Measurements from ENCODE around the gene MEI1.
A peak's percentile ranks its signal among the peaks of the same experiment; 100 is the strongest.

Gene MEI1

DNA sequence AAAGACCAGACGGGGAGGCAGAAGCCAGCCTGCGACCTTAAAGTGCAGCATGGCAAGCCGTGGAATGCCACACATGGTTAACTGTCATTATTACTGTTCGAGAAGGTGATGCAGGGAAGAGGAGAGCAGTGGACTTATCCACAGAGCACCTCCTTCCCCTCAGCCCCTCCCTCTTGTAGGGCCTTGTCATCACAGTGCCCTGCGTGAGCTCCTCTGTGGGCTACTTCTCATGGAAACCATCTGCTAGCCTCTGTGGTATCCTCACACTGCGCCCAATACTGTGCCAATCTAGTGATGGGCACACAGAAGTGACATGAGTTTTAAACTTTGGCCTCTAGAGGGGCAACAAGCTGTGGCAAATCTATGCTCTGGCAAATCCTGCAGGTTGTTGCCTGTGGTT, 83.0 kb downstream of the MEI1 start:
- peak; percentile 11 for DNase-seq (ENCODE audit: low read depth)

DNA sequence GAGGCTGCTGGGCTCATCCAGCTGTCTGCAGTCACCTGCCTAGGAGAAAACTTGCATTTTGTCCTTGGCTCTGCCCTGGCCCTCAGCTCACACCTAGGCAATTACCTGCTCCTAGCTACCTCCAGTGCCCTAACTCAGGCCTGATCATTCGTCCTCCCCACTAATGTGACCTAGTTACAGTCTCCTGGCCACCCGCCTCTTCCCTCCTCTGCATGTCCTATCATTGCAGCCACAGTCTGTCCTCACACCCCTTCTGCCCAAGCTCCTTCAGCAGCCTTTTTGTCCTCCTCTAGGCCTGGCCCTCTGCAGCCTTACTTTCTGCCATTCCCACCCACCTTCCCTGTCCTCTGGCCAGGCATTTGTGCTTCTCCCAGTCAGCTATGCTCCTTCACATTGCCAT, 83.4 kb downstream of the MEI1 start:
- no peak for DNase-seq (ENCODE audit: low read depth)

DNA sequence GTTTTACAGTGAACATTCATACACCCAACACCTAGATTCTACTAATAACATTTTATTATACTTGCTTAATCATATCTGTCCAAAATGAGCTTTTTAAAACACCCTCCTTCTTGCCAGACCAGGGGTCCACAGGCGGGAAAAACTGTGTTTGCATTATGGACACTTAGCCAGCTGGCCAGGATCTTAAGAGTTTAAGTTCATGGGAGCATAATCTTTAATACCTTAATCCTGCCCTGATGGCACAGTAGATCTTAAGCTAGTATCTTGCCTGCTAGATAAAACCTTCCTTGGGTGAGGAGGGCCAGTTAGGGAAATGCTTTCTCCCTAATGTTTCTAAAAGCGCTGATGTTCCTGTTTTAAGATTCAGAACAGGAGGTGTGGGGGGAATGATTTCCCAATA, 88.0 kb downstream of the MEI1 start:
- no peak for DNase-seq (ENCODE audit: low read depth)

DNA sequence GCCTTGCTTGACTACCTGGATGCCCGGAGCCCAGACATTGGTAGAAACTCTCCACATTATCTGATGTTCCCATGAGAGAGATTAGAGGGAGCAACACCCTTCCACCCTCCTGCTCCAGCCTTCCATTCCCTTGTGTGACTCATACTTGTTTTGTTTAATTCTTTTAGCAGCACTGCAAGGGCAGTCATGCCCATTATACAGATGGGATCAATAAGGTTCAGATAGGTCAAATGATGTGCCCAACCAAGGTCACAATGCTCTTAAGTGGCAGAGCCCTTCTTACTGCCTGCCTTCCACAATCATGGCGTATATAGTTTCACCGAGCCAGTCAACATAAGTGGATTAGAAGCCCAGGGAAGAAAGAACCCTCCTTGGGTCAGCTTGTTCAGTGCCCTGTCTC, 94.6 kb downstream of the MEI1 start:
- no peak for DNase-seq (ENCODE audit: low read depth)

DNA sequence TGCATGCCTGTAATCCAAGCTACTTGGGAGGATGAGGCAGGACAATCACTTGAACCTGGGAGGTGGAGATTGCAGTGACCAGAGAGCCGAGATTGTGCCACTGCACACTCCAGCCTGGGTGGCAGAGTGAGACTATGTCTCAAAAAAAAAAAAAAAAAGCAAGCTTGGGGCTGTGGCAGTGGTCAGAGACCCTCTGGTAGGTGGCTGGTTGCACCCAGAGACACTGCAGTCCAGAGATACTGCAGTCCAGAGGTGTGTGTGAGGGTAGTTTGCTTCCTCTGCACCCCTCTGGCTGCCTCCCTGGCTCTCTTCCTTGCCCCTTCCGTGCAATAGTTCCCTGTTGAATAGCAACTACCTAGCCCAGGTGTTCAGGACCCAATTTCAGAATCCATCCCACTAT, 99.4 kb downstream of the MEI1 start:
- no peak for DNase-seq (ENCODE audit: low read depth)

DNA sequence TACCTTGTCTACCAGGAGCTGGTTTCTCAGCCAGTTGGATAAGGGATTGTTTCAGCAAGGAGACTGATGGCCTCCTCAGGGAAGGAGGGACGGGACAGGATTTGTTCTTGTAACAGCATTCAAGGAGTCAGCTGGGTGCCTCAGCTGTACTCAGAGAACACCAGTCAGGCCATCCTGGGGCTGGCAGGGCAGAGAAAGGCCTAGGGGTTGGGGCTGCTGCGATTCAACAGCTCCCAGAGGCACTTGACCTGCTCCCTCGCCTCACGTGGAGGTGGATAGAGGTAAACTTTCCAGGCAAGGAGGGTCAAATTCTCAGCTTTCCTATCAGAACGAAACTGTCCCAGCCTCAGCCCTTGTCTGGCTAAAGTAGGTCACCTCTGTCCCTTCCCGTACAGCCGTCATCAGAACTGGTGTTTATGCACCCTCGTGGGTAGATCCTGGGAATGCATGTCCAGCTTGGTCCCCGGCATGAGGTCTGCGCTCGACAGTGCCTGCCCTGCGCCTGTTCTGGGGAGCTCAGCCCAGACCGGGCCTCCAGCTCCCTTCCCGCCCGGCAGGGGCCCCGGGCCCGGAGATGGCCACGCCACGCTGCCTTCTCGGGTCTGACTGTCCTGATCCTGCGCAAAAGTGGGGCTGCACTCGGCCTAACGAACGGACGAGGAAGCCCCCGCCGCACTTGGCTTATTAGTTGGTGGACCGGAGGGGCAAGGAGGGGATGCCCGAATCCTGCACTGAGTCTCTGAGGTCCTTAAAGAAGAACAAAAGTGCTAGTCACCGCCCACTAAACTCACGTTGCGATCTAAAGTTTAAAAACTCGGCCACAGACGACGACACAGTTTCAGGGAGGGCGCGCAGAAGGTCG, 100.4 kb downstream of the MEI1 start:
- DNase-seq (ENCODE audit: low read depth) = no peak

DNA sequence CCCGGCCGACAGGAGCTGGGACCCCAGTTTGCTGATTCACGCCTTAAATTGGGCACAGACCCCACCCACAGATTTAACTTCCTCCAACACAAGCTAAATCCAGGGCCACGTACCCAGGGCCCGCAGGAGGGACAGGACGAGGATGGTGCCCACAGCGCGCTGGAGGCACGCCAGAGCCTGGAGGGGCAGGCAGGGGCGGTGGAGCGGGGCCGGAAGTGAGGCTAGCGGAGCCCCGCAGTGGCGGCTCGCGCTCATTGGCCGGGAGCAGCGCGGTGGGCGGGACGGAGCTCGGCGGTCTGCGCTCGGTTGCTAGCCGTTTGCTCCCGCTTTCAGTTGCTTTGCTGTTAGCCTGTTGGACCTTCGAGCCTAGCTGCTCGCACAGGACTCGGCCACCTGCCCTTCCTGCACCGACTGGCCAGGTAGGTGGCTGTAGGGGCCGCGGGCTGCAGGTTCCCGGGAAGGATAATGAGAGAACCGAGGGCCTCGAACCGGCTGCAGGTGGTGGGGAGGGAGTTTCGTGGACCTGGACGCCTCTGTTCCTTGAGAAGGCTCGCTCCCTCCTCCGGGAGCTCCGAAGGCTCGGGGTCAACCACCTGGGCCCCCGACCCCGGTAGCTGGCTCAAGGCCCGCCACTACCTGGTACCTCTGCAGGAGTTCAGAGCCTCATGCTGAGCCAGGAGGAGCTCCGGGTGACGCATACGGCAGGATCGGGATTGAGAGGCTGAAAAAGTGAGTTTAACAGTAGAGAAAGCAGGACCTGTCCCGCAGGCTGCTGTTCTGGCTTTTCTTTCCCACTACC, 101.2 kb downstream of the MEI1 start, which contains the start of gene CCDC134:
Gene CCDC134, plus strand, starts transcription at position 332 of the 799 bp plus-strand sequence. CDS start 8,212 bp downstream, outside the sequence.
- peak; percentile 85 for DNase-seq (ENCODE audit: low read depth)

DNA sequence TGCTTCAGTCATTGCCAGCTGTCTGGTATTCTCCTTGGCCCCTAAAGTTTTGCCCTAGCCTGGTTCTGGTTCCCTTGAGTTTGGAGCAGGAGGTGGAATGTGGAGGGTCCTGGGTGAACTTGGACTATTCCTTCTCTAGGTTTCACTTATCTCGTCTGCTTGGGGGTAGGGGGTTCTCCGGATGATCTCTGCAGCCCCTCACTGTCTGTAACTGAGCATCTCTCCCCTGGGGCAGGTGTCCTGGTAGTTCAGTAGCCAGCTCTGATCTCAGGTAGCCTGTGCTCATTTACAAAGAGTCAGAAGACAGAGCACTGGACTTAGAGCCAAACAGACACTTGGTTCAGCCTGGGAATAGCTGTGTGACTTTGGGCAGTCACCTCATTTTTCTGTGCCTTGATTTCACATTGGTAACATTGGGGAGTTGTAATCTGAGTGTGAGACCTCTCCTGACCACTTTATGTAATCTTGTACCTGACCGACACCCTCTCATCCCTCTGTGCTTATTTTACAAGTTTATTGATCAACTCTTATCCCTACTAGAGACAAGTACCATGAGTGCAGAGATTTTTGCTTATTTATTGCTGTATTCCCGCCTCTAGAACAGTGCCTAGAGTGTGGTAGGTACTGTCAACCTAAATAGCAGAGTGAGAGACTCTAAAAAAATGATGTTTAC, 102.0 kb downstream of the MEI1 start:
- DNase-seq (ENCODE audit: low read depth) = no peak

DNA sequence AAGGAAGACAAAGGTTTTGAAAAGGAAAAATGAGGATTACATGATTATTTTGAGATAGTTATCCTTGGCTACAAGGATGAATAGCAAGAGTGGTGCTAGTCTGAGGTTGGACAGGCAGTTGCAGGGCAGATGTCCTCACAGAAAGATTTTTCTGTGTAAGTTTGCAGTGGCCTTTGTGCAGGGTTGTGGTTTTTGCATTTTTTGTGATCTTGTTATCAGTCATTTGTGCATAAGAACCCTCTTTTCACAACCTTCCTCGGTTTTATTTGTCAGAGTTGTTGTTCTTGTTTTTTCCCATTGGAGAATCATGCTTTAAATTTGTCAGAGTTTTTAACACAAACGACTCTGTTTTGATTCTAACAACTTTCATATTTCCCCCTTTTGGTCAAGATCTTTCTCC, 102.6 kb downstream of the MEI1 start:
- no peak for DNase-seq (ENCODE audit: low read depth)

DNA sequence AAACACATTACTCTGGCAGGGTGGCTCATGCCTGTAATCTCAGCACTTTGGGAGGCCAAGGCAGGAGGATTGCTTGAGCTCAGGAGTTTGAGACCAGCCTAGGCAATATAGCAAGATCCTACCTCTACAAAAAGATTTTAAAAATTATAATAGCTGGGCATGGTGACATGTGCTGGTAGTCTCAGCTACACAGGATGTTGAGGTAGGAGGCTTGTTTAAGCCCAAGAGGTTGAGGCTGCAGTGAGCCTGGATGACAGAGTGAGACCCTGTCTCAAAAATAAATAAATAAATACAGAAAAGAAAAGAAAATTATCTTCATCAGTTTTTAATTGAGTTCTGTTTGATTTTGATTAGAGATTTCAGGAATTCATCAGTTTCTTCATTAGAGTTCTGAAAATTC, 106.3 kb downstream of the MEI1 start:
- DNase-seq (ENCODE audit: low read depth) = no peak

DNA sequence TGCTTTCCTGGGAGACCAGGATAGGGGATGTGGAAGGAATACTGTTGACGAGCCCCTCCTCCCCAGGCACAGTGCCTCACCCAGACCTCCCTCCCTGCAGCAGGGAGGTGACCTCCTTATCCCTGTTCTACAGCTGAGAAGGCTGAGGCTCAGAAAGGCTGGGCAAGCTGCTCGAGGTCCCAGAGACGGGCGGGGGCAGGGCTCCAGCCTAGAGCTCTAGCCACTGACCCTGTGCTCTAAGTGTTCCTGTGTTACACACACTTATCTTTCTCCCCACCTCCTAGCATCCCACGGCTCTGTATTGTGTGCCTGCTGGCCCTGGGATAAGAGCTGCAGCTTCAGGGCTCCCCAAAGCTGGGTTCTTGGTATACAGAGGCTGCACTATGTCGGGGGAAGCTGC, 109.1 kb downstream of the MEI1 start:
- DNase-seq (ENCODE audit: low read depth) = no peak

DNA sequence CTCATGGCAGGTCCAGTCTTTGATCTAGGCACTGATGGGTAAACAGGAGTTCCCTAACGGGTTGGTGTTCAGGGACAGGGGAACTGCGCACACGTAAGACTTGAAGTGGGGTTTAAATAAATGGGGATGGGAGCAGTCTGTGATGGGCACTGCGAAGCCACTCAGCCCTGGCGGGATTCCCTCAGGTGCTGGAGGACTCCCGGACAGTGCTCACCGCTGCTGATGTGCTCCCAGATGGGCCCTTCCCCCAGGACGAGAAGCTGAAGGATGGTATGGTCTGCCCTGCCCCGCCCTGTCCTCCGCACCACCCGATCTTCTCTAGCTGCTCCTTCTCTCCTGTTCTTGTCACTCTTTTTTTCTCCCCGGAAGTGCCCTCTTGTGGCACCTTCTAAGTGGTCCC, 110.7 kb downstream of the MEI1 start:
- no peak for DNase-seq (ENCODE audit: low read depth)

DNA sequence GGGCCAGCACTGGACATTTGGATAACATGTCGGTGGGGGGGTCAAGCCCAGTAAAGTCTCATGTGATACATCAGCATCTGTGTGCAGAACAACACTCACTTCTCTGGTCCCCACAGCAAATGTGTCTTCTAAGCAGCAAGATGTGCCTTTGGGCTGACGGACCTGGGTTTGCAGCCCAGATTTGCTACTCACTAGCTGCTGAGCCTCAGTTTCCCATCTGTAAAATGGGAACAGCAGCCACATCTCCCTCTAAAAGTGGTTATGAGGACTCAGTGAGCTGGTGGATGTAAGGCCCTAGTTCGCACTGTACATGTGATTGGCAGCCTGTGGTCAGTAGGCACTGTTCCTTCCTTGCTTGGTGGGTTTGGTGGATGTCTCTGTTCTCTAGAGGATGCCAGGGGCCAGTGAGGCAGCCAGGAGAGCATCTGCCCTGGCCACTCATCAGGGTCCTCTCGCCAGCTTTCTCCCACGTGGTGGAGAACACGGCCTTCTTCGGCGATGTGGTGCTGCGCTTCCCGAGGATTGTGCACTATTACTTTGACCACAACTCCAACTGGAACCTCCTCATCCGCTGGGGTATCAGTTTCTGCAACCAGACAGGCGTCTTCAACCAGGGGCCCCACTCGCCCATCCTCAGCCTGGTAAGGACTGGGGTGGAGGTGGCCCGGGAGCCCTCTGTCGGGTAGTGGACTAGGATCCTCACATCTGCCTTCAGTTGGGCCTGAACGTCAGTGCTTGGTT, 113.7 kb downstream of the MEI1 start:
- no peak for DNase-seq (ENCODE audit: low read depth)

DNA sequence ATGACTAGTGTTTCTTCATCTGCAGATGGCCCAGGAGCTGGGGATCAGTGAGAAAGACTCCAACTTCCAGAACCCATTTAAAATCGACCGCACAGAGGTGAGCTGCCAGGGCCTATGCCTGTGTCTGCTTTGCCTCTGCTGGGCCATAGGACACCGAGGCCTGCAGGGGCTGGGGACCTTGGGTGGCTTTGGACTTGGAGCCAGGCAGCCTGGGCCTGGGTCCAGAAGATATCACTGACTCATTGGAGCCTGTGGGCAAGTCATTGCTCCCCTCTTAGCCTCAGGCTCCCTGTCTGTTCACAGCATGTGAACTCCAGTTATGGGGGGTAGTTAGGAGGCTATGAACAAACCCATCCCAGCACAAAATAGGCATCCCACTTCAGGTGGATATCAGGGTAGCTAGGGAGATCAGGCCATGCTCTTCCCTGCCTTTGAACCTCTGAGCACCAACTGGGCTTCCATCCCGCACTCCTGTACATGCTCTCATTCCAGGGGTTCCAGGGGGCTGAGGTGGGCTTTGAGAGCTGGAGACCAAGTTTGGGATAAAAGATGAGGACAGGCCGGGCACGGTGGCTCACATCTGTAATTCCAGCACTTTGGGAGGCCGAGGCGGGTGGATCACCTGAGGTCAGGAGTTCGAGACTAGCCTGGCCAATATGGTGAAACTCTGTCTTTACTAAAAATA, 114.6 kb downstream of the MEI1 start:
- DNase-seq (ENCODE audit: low read depth) = no peak

DNA sequence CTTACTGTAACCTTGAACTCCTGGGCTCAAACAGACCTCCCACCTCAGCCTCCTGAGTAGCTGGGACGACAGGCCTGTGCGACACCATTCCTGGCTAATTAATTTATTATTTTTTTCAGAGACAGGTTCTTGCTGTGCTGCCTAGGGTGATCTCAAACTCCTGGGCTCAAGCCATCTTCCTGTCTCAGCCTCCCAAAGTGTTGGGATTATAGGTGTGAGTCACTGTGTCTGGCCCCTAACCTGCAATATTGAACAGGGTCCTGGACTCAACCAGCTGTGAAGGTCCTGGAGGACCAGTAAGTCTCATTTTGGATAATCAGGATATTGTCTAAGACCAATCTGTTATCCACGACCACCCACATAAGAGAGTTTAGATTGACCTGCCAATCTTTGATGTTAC, 116.4 kb downstream of the MEI1 start:
- DNase-seq (ENCODE audit: low read depth) = no peak

DNA sequence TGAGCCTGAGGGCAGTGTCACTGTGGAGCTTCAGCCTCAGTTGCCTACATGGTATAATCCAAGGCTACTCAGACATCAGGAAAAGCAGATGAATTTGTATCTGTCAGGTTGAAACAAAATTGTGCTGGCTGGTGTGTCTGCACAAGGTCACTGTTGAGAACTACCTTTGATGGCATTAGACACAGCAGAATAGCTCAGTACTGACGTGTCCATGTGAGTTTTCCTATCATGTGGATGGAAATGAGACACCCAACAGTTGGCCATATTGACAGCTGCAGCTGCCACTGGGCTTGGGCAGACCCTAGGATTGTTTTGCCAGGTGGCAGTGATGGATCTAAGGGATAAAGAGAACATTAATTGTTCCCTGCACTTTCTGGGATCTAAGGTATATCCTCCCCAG, 116.9 kb downstream of the MEI1 start:
- DNase-seq (ENCODE audit: low read depth) = no peak

DNA sequence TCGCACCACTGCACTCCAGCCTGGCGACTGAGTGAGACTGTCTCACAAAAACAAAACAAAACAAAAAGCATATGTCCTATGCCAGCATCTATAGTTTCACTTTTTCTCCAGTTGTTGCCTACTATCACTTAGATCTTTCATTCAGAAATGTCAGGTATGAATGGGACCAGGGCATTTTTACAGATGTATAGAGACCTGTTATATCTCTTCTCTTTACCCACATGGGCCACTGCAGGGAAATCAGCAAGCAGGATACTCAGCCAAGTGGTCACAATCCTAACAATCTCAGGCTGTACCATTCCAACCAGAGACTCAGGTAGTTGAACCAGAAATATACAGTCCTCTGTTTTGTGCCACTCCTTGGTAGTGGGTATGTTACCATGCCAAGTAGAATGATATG, 117.6 kb downstream of the MEI1 start:
- DNase-seq (ENCODE audit: low read depth) = no peak

DNA sequence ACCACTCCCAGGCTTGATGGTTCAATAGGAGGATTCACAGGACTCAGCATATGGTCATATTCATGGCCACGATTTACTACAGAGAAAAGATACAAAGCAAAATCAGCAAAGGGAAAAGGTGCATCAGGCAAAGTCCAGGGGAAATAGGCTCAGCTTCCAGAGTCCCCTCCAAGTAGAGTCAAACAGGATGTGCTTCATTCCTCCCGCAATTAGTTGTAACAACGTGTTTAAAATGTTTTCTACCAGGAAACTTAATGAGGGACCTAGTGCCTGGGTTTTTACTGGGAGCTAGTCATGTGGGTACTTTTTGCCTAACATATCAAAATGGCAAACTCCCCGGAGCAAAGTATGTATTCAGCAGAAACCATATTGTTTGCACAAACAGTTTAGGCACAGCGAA, 118.7 kb downstream of the MEI1 start:
- no peak for DNase-seq (ENCODE audit: low read depth)

DNA sequence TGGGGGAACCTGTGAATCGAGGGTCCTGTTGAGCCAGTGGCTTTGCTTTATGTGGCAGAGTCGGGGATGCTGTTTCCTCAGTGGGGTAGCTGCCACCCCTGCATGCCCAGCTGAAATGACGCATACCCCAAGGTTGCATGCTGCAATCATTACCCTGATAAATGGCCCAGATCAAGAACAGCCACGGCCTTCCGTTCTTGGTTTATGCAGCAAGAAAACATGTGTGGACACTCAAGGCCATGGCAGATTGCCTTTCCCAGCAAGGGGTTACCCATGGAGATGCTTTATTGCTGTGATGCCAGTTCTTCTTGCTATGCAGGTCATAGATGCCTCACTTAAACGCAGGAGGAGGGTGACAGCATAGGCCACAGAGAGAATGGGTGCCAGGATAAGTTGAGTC, 119.3 kb downstream of the MEI1 start:
- no peak for DNase-seq (ENCODE audit: low read depth)

DNA sequence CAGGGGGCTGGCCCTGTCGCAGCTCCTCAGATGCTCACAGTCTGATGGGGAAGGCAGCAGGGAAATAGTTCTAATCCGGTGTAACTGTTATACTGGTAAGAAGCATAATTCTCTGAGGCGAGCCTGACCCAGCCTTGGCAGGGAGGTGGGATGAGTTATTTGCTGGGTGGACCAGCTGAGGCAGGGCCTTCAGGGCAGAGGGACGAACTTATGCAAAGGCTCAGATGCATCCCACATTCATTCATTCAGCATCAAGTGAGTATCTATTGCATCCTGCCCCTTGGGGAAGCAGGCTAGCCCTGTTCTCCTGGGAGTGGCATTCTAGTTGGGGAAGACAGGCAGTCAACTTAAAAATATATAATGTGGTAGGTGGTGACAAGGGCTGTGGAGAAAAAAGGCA, 120.0 kb downstream of the MEI1 start:
- DNase-seq (ENCODE audit: low read depth) = no peak

DNA sequence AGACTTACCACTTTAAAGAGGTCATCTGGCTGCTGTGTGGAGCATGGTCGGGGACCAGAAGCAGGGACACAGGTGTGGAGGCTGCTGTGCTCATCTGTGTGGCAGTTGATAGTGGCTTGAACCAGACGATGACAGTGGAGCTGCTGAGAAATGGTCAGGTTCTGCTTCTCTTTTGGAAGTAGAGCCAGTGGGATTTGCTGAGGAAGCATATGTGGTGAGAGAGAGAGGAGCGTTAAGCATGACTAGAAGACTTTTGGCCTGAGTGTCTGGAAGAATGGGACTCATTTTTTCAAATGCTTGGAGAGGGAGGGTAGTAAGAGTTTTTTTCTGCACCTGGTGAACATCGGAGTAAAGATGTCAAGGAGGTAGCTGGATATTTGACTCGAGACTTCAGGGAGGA, 121.1 kb downstream of the MEI1 start:
- no peak for DNase-seq (ENCODE audit: low read depth)

Data from T-helper 22 cell (primary cell).